Activated naive CD8-positive, alpha-beta T cell treated with anti-CD3 and anti-CD28 coated beads, Interleukin-2, amount 10 ng/mL, durations not matched to agents 7 days and 5 days (primary cell): ENCODE results near the gene MCM3AP. TPM values are rescaled to one million over a fixed set of nuclear protein-coding genes. Genes with fewer than 3 reads are reported as not detected.
A peak's percentile ranks its signal among the peaks of the same experiment; 100 is the strongest.
"Not testable (repeated sequence)": the region's sequence is repeated elsewhere in the genome, so short reads cannot be mapped to it uniquely, and the experiment has no call there.

Source experiments
- ATAC-seq: fragments of 150-1000 bp; cut with Tn5 transposase; one replicate; pipeline ENCODE4 v1.10.0; 2021; ENCODE audit warnings: low read depth, moderate library complexity
- POLR2A ChIA-PET: fragments of 350-600 bp; sonication (Branson Sonifier 250); formaldehyde crosslinking; loops from one replicate; lab custom pipeline; 2021; ENCODE audit warnings: antibody characterized with exemption; lab: Charles Lee
- DNase-seq: peaks from one replicate; pipeline ENCODE4 v3.0.0; 2021
- H3K27ac Mint-ChIP-seq: one replicate; pipeline ENCODE4 v1.8.0; 2022; ENCODE audit warnings: mild to moderate bottlenecking, mixed read lengths
- H3K27me3 Mint-ChIP-seq: one replicate; pipeline ENCODE4 v1.8.0; 2022; ENCODE audit warnings: mild to moderate bottlenecking, moderate library complexity, mixed read lengths
- H3K36me3 Mint-ChIP-seq: one replicate; pipeline ENCODE4 v1.8.0; 2021; ENCODE audit warnings: mild to moderate bottlenecking, mixed read lengths
- H3K4me1 Mint-ChIP-seq: one replicate; pipeline ENCODE4 v1.8.0; 2021; ENCODE audit warnings: mixed read lengths
- H3K4me3 Mint-ChIP-seq: one replicate; pipeline ENCODE4 v1.8.0; 2022; ENCODE audit warnings: mild to moderate bottlenecking, moderate library complexity, mixed read lengths
- H3K9me3 Mint-ChIP-seq: one replicate; pipeline ENCODE4 v1.8.0; 2021; ENCODE audit warnings: mixed read lengths
- total RNA-seq, 2 experiments: library from RNA; stranded (reverse); gene quantifications; one replicate each; pipeline ENCODE4 v1.2.3, GENCODE V29; 2021

The MCM3AP gene
- total RNA-seq, 2 experiments from 2014 or later = 130 to 150 TPM

- DNase-seq, H3K4me3 Mint-ChIP-seq, H3K36me3 Mint-ChIP-seq, POLR2A ChIA-PET, H3K27ac Mint-ChIP-seq, H3K27me3 Mint-ChIP-seq, ATAC-seq, H3K9me3 Mint-ChIP-seq: not testable (repeated sequence)
- H3K4me1 Mint-ChIP-seq = peaks cover 23% of the 10 kb centered on the region
Observed at GRCh38 chr21:46223661-46224060, 61.8 kb downstream of the MCM3AP start.

DNA sequence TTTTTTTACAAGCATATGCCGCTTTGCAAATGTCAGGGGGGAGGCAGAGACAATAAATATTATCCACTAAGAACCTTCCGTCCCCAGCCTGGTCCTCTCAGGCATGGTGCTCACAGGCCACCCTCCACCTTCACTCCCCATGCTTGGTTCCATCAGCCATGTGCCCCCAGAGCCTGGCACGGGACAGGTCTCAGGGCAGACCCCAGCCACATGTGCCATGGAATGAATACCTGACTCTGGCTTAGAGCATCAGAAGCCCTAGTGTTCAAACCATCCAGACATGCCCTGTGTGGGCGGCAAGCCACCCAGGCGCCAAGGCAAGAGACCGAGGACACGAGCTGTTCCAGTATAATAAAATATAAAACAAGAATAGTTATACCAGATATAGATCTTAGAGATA is 62.2 kb downstream of the MCM3AP start:
- Mint-ChIP-seq H3K36me3 (peaks cover 9% of the 10 kb centered on the region), H3K4me3 (no peak overlapping the region), H3K27ac (no peak overlapping the region), H3K4me1 (peaks cover 23% of the 10 kb centered on the region), H3K9me3 (no peaks in the 10 kb centered on the region), H3K27me3 (no peaks in the 10 kb centered on the region)
- ATAC-seq = no peak
- no peak for DNase-seq
- POLR2A ChIA-PET = no interaction called here

- POLR2A ChIA-PET = no interaction called here
- no peak for ATAC-seq
- peaks cover 9% of the 10 kb centered on the region for H3K36me3 Mint-ChIP-seq
- H3K4me3 Mint-ChIP-seq = no peak overlapping the region
- peaks cover 22% of the 10 kb centered on the region for H3K4me1 Mint-ChIP-seq
- H3K27ac Mint-ChIP-seq = no peak overlapping the region
- no peaks in the 10 kb centered on the region for H3K27me3 Mint-ChIP-seq
- no peak for DNase-seq
- no peaks in the 10 kb centered on the region for H3K9me3 Mint-ChIP-seq
Observed at GRCh38 chr21:46222436-46223116, 62.8 kb downstream of the MCM3AP start.

DNA sequence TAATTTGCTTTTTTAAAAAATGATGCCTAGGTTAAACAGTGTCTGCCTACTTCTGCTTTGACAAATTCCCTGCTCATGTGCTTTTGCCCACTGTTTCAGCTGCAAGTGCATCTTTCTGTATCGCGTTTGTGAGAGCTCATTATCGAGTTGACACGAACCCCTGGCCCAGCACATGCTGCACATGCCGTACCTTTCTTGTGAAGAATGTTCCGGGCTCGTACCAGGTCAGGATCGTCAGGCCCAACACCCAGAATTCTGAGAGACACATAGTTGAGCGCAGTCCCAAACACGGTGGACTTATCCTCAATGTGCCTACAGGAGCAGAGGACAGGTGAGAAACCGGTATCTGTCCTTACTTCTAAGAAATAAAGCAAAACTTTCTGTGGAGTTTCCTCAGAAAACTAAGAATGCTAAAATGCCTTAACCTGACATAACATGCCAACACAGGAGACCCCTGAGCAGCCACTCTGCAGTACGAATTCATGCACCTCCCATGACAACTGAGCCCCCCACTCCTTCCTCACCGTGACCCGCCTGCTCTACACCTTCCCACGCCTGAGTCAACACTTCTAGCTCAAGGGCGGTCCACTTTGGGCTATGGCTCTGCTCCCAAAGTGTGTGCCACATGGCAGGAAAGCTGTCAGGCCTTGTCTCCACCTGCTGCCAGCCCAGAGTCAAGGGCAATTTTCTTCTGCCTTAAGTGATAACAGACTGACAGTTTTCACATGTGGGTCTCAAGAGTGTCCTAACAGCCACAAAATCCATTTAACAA is 63.6 kb downstream of the MCM3AP start:
- Mint-ChIP-seq H3K27me3 (no peaks in the 10 kb centered on the region), H3K4me3 (no peak overlapping the region), H3K36me3 (peaks cover 9% of the 10 kb centered on the region), H3K27ac (no peak overlapping the region), H3K9me3 (no peaks in the 10 kb centered on the region), H3K4me1 (peaks cover 15% of the 10 kb centered on the region)
- POLR2A ChIA-PET = no interaction called here
- DNase-seq = no peak
- ATAC-seq = no peak

- no peaks in the 10 kb centered on the region for H3K27me3 Mint-ChIP-seq
- no peaks in the 10 kb centered on the region for H3K9me3 Mint-ChIP-seq
Observed at GRCh38 chr21:46220847-46221246, 64.6 kb downstream of the MCM3AP start.

DNA sequence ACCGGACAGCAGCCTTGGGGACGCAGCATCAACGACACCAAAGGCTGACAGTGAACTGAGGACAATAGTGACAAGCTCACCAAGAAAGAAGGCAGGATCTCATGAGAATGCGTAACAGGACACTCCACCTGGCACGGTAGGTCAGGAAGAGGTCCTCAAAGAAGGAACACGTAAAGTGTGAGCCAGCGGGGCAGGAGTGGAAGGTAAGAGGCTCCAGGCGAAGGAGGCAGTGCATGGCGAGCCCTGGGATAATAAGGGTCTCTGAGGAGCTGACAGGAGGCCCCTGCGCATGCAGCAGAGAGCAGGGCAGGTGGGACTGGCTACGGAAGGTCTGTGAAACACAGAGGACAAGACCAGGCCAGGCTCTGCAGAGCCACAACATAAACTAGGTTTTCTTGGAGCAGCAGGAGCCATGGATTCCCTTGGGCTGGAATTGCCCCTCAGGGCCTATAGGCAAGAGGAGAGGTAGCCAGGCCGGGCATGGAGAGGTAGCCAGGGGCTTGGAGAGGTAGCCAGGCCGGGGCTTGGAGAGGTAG is 65.1 kb downstream of the MCM3AP start:
- Mint-ChIP-seq H3K36me3 (peaks cover 5% of the 10 kb centered on the region), H3K4me3 (no peak overlapping the region), H3K27me3 (no peaks in the 10 kb centered on the region), H3K27ac (no peak overlapping the region), H3K9me3 (no peaks in the 10 kb centered on the region), H3K4me1 (peaks cover 4% of the 10 kb centered on the region)
- POLR2A ChIA-PET = no interaction called here
- ATAC-seq (no peak), DNase-seq (no peak)

More at GRCh38 chr21:46220847-46221246, 64.6 kb downstream of the MCM3AP start:
- Mint-ChIP-seq H3K4me3 (no peak overlapping the region), H3K4me1 (peaks cover 9% of the 10 kb centered on the region), H3K36me3 (peaks cover 9% of the 10 kb centered on the region), H3K27ac (no peak overlapping the region)
- no peak for DNase-seq
- ATAC-seq = no peak
- POLR2A ChIA-PET = no interaction called here

- Mint-ChIP-seq H3K27me3 (no peaks in the 10 kb centered on the region), H3K9me3 (no peaks in the 10 kb centered on the region), H3K27ac (no peak overlapping the region), H3K4me3 (no peak overlapping the region), H3K4me1 (peaks cover 2% of the 10 kb centered on the region), H3K36me3 (peaks cover 5% of the 10 kb centered on the region)
- ATAC-seq (no peak), DNase-seq (no peak)
- POLR2A ChIA-PET = no interaction called here
Observed at GRCh38 chr21:46219591-46220239, 65.7 kb downstream of the MCM3AP start.

- ATAC-seq (no peak), DNase-seq (no peak)
- Mint-ChIP-seq H3K27ac (no peak overlapping the region), H3K36me3 (peaks cover 3% of the 10 kb centered on the region), H3K9me3 (no peaks in the 10 kb centered on the region), H3K4me3 (no peak overlapping the region), H3K27me3 (no peaks in the 10 kb centered on the region), H3K4me1 (peaks cover 2% of the 10 kb centered on the region)
- POLR2A ChIA-PET = interaction anchor here (0.7 kb wide), 2 partner anchors 142 to 1043 kb away, joined by 4 to 5 read pairs; no protein-coding TSS in a partner anchor
Observed at GRCh38 chr21:46218906-46219590, 66.4 kb downstream of the MCM3AP start.

DNA sequence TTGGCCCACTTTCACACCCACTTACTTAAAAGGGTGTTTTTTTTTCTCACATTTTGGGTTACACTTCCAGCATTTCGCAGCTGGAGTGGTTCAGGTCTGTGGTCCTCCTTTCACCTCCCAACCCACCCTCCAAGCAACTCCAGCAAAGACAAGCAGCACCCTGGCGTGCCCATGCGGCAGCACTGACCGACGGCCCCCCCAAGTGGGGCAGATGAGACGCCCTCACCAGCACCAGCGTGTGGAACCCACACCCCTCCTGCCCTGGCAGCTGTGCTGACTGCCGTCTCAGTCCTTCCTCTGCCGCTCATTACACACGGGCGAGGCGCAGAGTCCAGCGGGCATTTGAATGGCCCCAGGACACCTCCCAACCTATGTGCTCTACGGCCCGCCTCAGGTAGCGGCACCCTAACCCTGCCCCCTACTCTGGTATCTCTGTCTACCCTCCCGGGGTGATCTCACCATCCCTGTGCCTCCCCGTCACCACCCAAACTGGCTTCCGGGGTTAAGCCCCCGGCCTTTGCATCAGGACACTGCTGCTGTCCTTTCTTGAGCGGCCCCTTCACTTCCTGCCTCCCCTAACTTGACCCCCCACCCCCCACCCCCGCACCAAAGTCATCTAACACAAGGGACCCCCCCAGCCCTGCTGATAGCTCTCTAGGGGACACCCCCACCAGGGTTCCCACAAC is 67.8 kb downstream of the MCM3AP start:
- ATAC-seq (no peak), DNase-seq (no peak)
- peaks cover 2% of the 10 kb centered on the region for H3K4me1 Mint-ChIP-seq
- H3K36me3 Mint-ChIP-seq = peaks cover 3% of the 10 kb centered on the region
- H3K27ac Mint-ChIP-seq = no peak overlapping the region
- no peak overlapping the region for H3K4me3 Mint-ChIP-seq
- H3K27me3 Mint-ChIP-seq = no peaks in the 10 kb centered on the region
- POLR2A ChIA-PET = no interaction called here
- no peaks in the 10 kb centered on the region for H3K9me3 Mint-ChIP-seq

DNA sequence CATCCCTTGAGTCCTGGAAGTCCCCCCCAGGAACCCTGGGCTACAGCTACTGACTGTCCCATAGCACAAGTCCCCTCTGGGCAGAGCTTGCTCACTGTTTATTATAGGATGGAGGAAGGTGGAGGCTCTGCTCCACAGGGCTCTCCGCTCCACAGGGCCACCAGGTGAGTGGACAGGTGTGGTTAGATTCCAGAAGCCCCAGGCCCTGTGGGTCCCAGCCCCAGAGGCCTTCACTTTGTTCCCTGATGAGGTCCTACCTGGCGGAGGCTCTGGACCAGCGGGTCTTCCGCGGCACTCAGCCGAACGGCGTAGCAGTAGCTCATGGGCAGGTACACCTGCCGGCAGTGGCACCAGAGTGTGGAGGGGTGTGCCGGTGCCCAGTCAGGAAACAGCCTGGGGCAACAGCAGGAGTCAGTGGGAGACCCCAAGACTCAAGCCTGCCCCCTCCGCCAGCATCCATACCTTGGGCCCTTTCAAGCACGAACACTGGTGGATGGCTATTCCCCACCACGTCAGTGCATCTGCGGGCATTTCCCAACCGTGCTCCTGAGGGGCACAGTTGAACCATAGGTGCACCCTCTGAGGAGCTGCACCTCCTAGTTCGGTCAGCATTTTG is 69.2 kb downstream of the MCM3AP start:
- Mint-ChIP-seq H3K4me3 (no peak overlapping the region), H3K36me3 (peaks cover 1% of the 10 kb centered on the region), H3K4me1 (peaks cover 2% of the 10 kb centered on the region), H3K9me3 (no peaks in the 10 kb centered on the region), H3K27me3 (no peaks in the 10 kb centered on the region), H3K27ac (peak overlapping the region; percentile 75)
- ATAC-seq (no peak), DNase-seq (no peak)
- POLR2A ChIA-PET = no interaction called here

- DNase-seq = no peak
- Mint-ChIP-seq H3K27me3 (no peaks in the 10 kb centered on the region), H3K4me3 (no peak overlapping the region), H3K36me3 (peaks cover 1% of the 10 kb centered on the region), H3K27ac (peak overlapping the region; percentile 75), H3K9me3 (no peaks in the 10 kb centered on the region), H3K4me1 (peaks cover 2% of the 10 kb centered on the region)
- POLR2A ChIA-PET = no interaction called here
- ATAC-seq = no peak
Observed at GRCh38 chr21:46215436-46216131, 69.8 kb downstream of the MCM3AP start.
